ENCODE results near the gene PTH2. TPM values are rescaled to one million over a fixed set of nuclear protein-coding genes. Genes with fewer than 3 reads are reported as not detected.

The PTH2 gene
- polyA plus RNA-seq, 1 donor (not counting 4 experiments of a cell fraction or from before 2014, with no cell fraction given): not detected

GRCh38 chr19:49400029-49400428 lies 23.2 kb downstream of the PTH2 start:
- no peak for FAIRE-seq

DNA sequence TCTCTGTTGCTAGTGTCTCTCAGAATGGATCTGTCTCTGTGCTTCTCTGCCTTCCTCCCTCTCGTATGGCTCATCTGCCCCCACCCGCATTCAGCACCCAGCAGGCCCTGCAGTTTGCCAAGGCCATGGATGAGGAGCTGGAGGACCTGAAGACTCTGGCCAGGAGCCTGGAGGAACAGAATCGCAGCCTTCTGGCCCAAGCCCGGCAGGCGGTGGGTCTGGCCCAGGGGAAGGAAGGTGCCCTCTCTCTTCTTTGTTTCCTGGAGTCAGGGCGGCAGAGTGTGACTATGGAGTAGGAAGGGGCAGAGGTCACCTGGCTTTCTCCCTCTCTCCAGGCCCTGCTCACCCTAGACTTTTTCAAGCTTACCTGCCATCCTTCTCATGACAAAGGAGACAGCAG lies 24.3 kb downstream of the PTH2 start:
- no peak overlapping the region for H3K27ac ChIP-seq (ENCODE audit: control insufficient read depth, insufficient read depth, low read length)
- no peaks in the 10 kb centered on the region for H4K20me1 ChIP-seq (ENCODE audit: control insufficient read depth, extremely low read depth, insufficient read depth, low read length)
- H3K9me3 ChIP-seq (ENCODE audit: control insufficient read depth, low read depth, low read length): no peaks in the 10 kb centered on the region
- no peaks in the 10 kb centered on the region for H3K36me3 ChIP-seq (ENCODE audit: control insufficient read depth in 2 of 2, extremely low read depth in 1 of 2, insufficient read depth in 2 of 2, low read length in 2 of 2)
- no peak for FAIRE-seq
- H2AFZ ChIP-seq (ENCODE audit: control insufficient read depth, low read length): no peak overlapping the region
- H3K9ac ChIP-seq (ENCODE audit: control insufficient read depth, extremely low read depth, insufficient read depth, low read length): no peak overlapping the region
- no peaks in the 10 kb centered on the region for H3K9me1 ChIP-seq (ENCODE audit: control insufficient read depth, extremely low read depth, insufficient read depth, low read length)
- DNase-seq (ENCODE audit: low read depth, low spot score): no peak
- H3K4me2 ChIP-seq (ENCODE audit: control insufficient read depth, extremely low read depth, insufficient read depth, low read depth, low read length): no peak overlapping the region
- H3K79me2 ChIP-seq (ENCODE audit: control insufficient read depth, insufficient read depth, low read length): no peaks in the 10 kb centered on the region
- H3K27me3 ChIP-seq (ENCODE audit: control insufficient read depth, extremely low read depth, insufficient read depth, low read length): peaks cover 10% of the 10 kb centered on the region
- dilution Hi-C loops (cut with MboI; ENCODE audit: extremely low pct_ligation_motif_present, low sequenced_read_pairs): no loop called here
- H3K4me1 ChIP-seq (ENCODE audit: control insufficient read depth, extremely low read depth, insufficient read depth, low read length): peaks cover 3% of the 10 kb centered on the region
- no peak overlapping the region for H3K4me3 ChIP-seq (ENCODE audit: control insufficient read depth in 2 of 3, extremely low read depth in 1 of 3, insufficient read depth in 2 of 3, low read depth in 1 of 3, low read length in 3 of 3)
- TF ChIP-seq, protein P1, sequence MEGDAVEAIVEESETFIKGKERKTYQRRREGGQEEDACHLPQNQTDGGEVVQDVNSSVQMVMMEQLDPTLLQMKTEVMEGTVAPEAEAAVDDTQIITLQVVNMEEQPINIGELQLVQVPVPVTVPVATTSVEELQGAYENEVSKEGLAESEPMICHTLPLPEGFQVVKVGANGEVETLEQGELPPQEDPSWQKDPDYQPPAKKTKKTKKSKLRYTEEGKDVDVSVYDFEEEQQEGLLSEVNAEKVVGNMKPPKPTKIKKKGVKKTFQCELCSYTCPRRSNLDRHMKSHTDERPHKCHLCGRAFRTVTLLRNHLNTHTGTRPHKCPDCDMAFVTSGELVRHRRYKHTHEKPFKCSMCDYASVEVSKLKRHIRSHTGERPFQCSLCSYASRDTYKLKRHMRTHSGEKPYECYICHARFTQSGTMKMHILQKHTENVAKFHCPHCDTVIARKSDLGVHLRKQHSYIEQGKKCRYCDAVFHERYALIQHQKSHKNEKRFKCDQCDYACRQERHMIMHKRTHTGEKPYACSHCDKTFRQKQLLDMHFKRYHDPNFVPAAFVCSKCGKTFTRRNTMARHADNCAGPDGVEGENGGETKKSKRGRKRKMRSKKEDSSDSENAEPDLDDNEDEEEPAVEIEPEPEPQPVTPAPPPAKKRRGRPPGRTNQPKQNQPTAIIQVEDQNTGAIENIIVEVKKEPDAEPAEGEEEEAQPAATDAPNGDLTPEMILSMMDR (optimal IDR thresholded peaks at IDR 0.05 in 1 of 3, IDR thresholded peaks at IDR 0.05 in 1 of 3, conservative IDR thresholded peaks at IDR 0.05 in 1 of 3; ENCODE audit: extremely low read depth in 1 of 3, insufficient read depth in 2 of 3, low read length in 3 of 3): no peak

More at GRCh38 chr19:49400029-49400428, 23.2 kb downstream of the PTH2 start:
- Histone ChIP-seq H2AFZ (ENCODE audit: control insufficient read depth, low read length) (no peak overlapping the region), H3K4me3 (ENCODE audit: control insufficient read depth in 2 of 3, extremely low read depth in 1 of 3, insufficient read depth in 2 of 3, low read depth in 1 of 3, low read length in 3 of 3) (no peak overlapping the region), H3K9ac (ENCODE audit: control insufficient read depth, extremely low read depth, insufficient read depth, low read length) (no peak overlapping the region), H3K4me2 (ENCODE audit: control insufficient read depth, extremely low read depth, insufficient read depth, low read depth, low read length) (no peak overlapping the region), H3K9me1 (ENCODE audit: control insufficient read depth, extremely low read depth, insufficient read depth, low read length) (no peaks in the 10 kb centered on the region), H3K36me3 (ENCODE audit: control insufficient read depth in 2 of 2, extremely low read depth in 1 of 2, insufficient read depth in 2 of 2, low read length in 2 of 2) (no peaks in the 10 kb centered on the region), H3K27ac (ENCODE audit: control insufficient read depth, insufficient read depth, low read length) (no peak overlapping the region), H3K9me3 (ENCODE audit: control insufficient read depth, low read depth, low read length) (no peaks in the 10 kb centered on the region), H3K79me2 (ENCODE audit: control insufficient read depth, insufficient read depth, low read length) (no peaks in the 10 kb centered on the region), H4K20me1 (ENCODE audit: control insufficient read depth, extremely low read depth, insufficient read depth, low read length) (no peaks in the 10 kb centered on the region), H3K4me1 (ENCODE audit: control insufficient read depth, extremely low read depth, insufficient read depth, low read length) (peaks cover 3% of the 10 kb centered on the region), H3K27me3 (ENCODE audit: control insufficient read depth, extremely low read depth, insufficient read depth, low read length) (peaks cover 10% of the 10 kb centered on the region)
- DNase-seq (ENCODE audit: low read depth, low spot score): no peak
- dilution Hi-C loops (cut with MboI; ENCODE audit: extremely low pct_ligation_motif_present, low sequenced_read_pairs): no loop called here
- TF ChIP-seq, protein P1 (optimal IDR thresholded peaks at IDR 0.05 in 1 of 3, IDR thresholded peaks at IDR 0.05 in 1 of 3, conservative IDR thresholded peaks at IDR 0.05 in 1 of 3; ENCODE audit: extremely low read depth in 1 of 3, insufficient read depth in 2 of 3, low read length in 3 of 3): no peak
- TF ChIP-seq EZH2 (IDR thresholded peaks at IDR 0.05; ENCODE audit: low read length): no peak

Data from keratinocyte (primary cell).